M059J (cell line): ENCODE data around the gene CAPN10. TPM values are rescaled to one million over a fixed set of nuclear protein-coding genes. Genes with fewer than 3 reads are reported as not detected.
A peak's percentile ranks its signal among the peaks of the same experiment; 100 is the strongest.

Source experiments
- DNase-seq: peaks from one replicate; pipeline ENCODE4 v3.0.0-alpha.2; 2012; ENCODE audit warnings: low read depth
- total RNA-seq: library from RNA; depleted of rRNA; stranded (reverse); fragments of >200 nt; shearing (Covaris generic); gene quantifications from 2 replicates; pipeline ENCODE4 v1.2.3, GENCODE V29; 2014

CAPN10 gene
- total RNA-seq, 1 experiment from 2014 or later = 11.1 TPM

- DNase-seq = no peak
These were observed 50.8 kb downstream of the CAPN10 start for GRCh38 chr2:240637116-240637900.

- no peak for DNase-seq
These were observed 51.4 kb downstream of the CAPN10 start for GRCh38 chr2:240637901-240638345.

GRCh38 chr2:240638512-240639160 is 52.1 kb downstream of the CAPN10 start:
- no peak for DNase-seq

- no peak for DNase-seq
These were observed 53.0 kb downstream of the CAPN10 start for GRCh38 chr2:240639566-240639965.

- DNase-seq = peak; percentile 10
These were observed 54.4 kb downstream of the CAPN10 start for GRCh38 chr2:240640939-240641338.

- no peak for DNase-seq
These were observed 55.7 kb downstream of the CAPN10 start for GRCh38 chr2:240642061-240642805.

GRCh38 chr2:240642806-240643092 is 56.2 kb downstream of the CAPN10 start:
- DNase-seq = no peak

- DNase-seq = no peak
These were observed 56.7 kb downstream of the CAPN10 start for GRCh38 chr2:240643093-240643810.

GRCh38 chr2:240643811-240644150 is 57.2 kb downstream of the CAPN10 start:
- DNase-seq = no peak

- no peak for DNase-seq
These were observed 57.7 kb downstream of the CAPN10 start for GRCh38 chr2:240644171-240644651.

GRCh38 chr2:240644859-240645301 is 58.3 kb downstream of the CAPN10 start:
- no peak for DNase-seq

- DNase-seq = no peak
These were observed 58.8 kb downstream of the CAPN10 start for GRCh38 chr2:240645346-240645745.

- no peak for DNase-seq
These were observed 59.3 kb downstream of the CAPN10 start for GRCh38 chr2:240645801-240646175.

GRCh38 chr2:240646176-240646899 is 59.8 kb downstream of the CAPN10 start:
- DNase-seq = no peak

- DNase-seq = no peak
These were observed 60.5 kb downstream of the CAPN10 start for GRCh38 chr2:240646900-240647502.

GRCh38 chr2:240647503-240648154 is 61.1 kb downstream of the CAPN10 start:
- no peak for DNase-seq

- DNase-seq = no peak
These were observed 61.7 kb downstream of the CAPN10 start for GRCh38 chr2:240648155-240648649.
